Measurements from ENCODE around the gene ERBB4. TPM values are rescaled to one million over a fixed set of nuclear protein-coding genes. Genes with fewer than 3 reads are reported as not detected.
A peak's percentile ranks its signal among the peaks of the same experiment; 100 is the strongest.

The ERBB4 gene
- total RNA-seq, 6 donors from 2014 or later: 3.3 to 24.2 (median 11.7) TPM

- Histone ChIP-seq H3K36me3 (no peaks in the 10 kb centered on the region), H3K27ac (no peak overlapping the region), H3K9me3 (no peaks in the 10 kb centered on the region), H3K4me3 (no peak overlapping the region), H3K4me1 (no peaks in the 10 kb centered on the region), H3K27me3 (no peaks in the 10 kb centered on the region)
- WGBS, 2 donors: 50 to 71% methylated on average over 2 of the region's 2 CpGs
- DNase-seq (no peak), ATAC-seq (ENCODE audit: low FRiP score in 2 of 2) (no peak)
- TF ChIP-seq EP300 (IDR thresholded peaks at IDR 0.05): no peak
- TF ChIP-seq CTCF (IDR thresholded peaks at IDR 0.05): no peak
- TF ChIP-seq POLR2AphosphoS5 (IDR thresholded peaks at IDR 0.05): no peak
- no peak for TF ChIP-seq POLR2A (IDR thresholded peaks at IDR 0.05)
Measured at GRCh38 chr2:212337036-212337435, 201.6 kb downstream of the ERBB4 start.

- Histone ChIP-seq H3K4me3 (no peak overlapping the region), H3K27me3 (no peaks in the 10 kb centered on the region), H3K36me3 (no peaks in the 10 kb centered on the region), H3K4me1 (no peaks in the 10 kb centered on the region), H3K9me3 (no peaks in the 10 kb centered on the region), H3K27ac (no peak overlapping the region)
- peak in 1 of 2 donors; percentile 44 for DNase-seq
- TF ChIP-seq CTCF (IDR thresholded peaks at IDR 0.05): no peak
- TF ChIP-seq POLR2A (IDR thresholded peaks at IDR 0.05): no peak
- TF ChIP-seq EP300 (IDR thresholded peaks at IDR 0.05): no peak
- TF ChIP-seq POLR2AphosphoS5 (IDR thresholded peaks at IDR 0.05): no peak
- ATAC-seq (ENCODE audit: low FRiP score in 2 of 2): no peak
- 57 to 64% methylated on average over 4 of the region's 4 CpGs for WGBS, 2 donors
Measured at GRCh38 chr2:212330263-212330662, 208.3 kb downstream of the ERBB4 start.

GRCh38 chr2:212328712-212329496, 209.7 kb downstream of the ERBB4 start:
- H3K36me3 ChIP-seq: no peaks in the 10 kb centered on the region
- H3K4me1 ChIP-seq: no peaks in the 10 kb centered on the region
- no peak overlapping the region for H3K27ac ChIP-seq
- no peaks in the 10 kb centered on the region for H3K27me3 ChIP-seq
- no peaks in the 10 kb centered on the region for H3K9me3 ChIP-seq
- ATAC-seq (ENCODE audit: low FRiP score in 2 of 2): no peak
- TF ChIP-seq CTCF (IDR thresholded peaks at IDR 0.05): no peak
- no peak for TF ChIP-seq EP300 (IDR thresholded peaks at IDR 0.05)
- no peak for TF ChIP-seq POLR2AphosphoS5 (IDR thresholded peaks at IDR 0.05)
- no peak for TF ChIP-seq POLR2A (IDR thresholded peaks at IDR 0.05)
- no peak overlapping the region for H3K4me3 ChIP-seq
- DNase-seq: no peak

GRCh38 chr2:212328136-212328535, 210.5 kb downstream of the ERBB4 start:
- no peak overlapping the region for H3K27ac ChIP-seq

More at GRCh38 chr2:212328136-212328535, 210.5 kb downstream of the ERBB4 start:
- H3K4me1 ChIP-seq: no peaks in the 10 kb centered on the region
- ATAC-seq (ENCODE audit: low FRiP score in 2 of 2) (no peak), DNase-seq (no peak)
- H3K27me3 ChIP-seq: no peaks in the 10 kb centered on the region
- no peaks in the 10 kb centered on the region for H3K9me3 ChIP-seq
- no peak overlapping the region for H3K4me3 ChIP-seq
- WGBS, 2 donors: 33 to 53% methylated on average over 2 of the region's 2 CpGs
- no peaks in the 10 kb centered on the region for H3K36me3 ChIP-seq
- TF ChIP-seq EP300 (IDR thresholded peaks at IDR 0.05) (no peak), POLR2AphosphoS5 (IDR thresholded peaks at IDR 0.05) (no peak), POLR2A (IDR thresholded peaks at IDR 0.05) (no peak), CTCF (IDR thresholded peaks at IDR 0.05) (no peak)
